HG02610 (cell line): Measurements from ENCODE around the gene PCDHA9.
"Not testable (repeated sequence)": the region's sequence is repeated elsewhere in the genome, so short reads cannot be mapped to it uniquely, and the experiment has no call there.

Experiments used
- ATAC-seq: cut with Tn5 transposase; IDR thresholded peaks from one replicate; pipeline ENCODE4 v1.9.1; 2021; ENCODE audit warnings: mild to moderate bottlenecking, moderate library complexity; ENCODE audit not compliant: unreplicated experiment

Gene PCDHA9

GRCh38 chr5:140848139-140849102, at the start of gene PCDHA9:
TSS of gene PCDHA9 (plus strand) at chr5:140848382. CDS start at chr5:140848496, 114 bp downstream.
- ATAC-seq, result not testable (repeated sequence)

DNA sequence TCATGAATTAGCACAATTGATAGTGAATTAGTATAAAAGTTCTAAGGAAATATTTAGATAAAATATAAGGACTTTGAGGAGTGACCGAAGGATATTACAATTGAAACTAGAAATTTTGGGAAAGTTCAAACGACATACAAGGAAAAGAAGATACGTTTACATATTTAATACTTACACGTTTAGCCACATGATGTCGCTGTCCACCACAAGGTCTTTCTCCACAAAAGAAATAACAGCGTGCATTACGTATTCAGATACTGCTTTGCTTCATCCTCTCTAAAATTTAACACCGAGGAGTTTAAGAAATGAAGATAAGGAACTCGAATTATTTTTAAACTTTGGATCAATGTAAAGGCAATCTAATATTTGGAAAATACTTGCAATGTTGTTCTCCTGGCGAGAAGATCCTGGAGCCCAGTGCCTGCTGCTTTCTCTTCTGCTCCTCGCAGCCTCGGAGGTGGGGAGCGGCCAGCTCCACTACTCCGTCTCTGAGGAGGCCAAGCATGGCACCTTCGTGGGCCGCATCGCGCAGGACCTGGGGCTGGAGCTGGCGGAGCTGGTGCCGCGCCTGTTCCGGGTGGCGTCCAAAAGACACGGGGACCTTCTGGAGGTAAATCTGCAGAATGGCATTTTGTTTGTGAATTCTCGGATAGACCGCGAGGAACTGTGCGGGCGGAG, 47.2 kb upstream of the PCDHA9 start, which contains the start of gene PCDHA3:
TSS of gene PCDHA3 (plus strand) at position 242 of the 678 bp plus-strand sequence.
- no peak for ATAC-seq

GRCh38 chr5:140801494-140801841, 46.7 kb upstream of the PCDHA9 start:
- ATAC-seq, result no peak

DNA sequence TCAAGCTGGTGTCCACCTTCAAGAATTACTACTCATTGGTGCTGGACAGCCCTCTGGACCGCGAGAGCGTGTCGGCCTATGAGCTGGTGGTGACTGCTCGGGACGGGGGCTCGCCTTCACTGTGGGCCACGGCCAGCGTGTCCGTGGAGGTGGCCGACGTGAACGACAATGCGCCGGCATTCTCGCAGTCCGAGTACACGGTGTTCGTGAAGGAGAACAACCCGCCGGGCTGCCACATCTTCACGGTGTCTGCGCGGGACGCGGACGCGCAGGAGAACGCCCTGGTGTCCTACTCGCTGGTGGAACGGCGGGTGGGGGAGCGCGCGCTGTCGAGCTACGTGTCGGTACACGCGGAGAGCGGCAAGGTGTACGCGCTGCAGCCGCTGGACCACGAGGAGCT, 45.8 kb upstream of the PCDHA9 start:
- ATAC-seq, result not testable (repeated sequence)

DNA sequence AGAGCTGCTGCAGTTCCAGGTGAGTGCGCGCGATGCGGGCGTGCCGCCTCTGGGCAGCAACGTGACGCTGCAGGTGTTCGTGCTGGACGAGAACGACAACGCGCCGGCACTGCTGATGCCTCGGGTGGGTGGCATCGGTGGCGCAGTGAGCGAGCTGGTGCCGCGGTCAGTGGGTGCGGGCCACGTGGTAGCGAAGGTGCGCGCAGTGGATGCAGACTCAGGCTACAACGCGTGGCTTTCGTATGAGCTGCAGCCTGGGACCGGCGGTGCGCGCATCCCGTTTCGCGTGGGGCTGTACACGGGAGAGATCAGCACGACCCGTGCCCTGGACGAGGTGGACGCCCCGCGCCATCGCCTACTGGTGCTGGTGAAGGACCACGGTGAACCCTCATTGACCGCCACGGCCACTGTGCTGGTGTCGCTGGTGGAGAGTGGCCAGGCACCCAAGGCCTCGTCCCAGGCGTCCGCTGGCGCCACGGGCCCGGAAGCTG, 45.4 kb upstream of the PCDHA9 start:
- no peak for ATAC-seq

DNA sequence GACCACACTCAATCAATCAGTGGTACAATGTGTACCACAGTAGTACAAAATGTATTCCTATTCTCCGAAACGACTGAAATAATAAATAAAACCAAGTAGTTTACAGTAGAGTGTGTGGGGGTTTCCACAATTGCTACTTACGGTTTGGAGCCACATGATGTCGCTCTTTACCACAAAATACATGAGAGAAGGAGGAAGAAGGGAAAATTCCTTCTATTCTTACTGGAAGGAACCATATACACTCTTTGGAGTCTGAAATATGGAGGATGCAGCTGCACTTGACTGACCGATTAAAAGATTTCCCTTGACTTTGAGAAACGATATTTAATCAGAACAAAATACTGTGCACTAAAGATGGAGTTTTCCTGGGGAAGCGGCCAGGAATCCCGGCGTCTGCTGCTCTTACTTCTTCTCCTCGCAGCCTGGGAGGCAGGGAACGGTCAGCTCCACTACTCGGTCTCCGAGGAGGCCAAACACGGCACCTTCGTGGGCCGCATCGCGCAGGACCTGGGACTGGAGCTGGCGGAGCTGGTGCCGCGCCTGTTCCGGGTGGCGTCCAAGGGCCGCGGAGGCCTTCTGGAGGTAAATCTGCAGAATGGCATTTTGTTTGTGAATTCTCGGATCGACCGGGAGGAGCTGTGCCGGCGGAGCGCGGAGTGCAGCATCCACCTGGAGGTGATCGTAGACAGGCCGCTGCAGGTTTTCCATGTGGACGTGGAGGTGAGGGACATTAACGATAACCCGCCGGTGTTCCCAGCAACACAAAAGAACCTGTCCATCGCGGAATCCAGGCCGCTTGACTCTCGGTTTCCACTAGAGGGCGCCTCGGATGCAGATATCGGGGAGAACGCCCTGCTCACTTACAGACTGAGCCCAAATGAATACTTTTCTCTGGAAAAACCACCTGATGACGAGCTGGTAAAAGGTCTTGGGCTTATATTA, 41.1 kb upstream of the PCDHA9 start, which contains the start of gene PCDHA4:
TSS of gene PCDHA4 (plus strand) at position 235 of the 942 bp plus-strand sequence.
- no peak for ATAC-seq

- ATAC-seq, result not testable (repeated sequence)
These were observed 39.8 kb upstream of the PCDHA9 start for GRCh38 chr5:140808241-140808888.

GRCh38 chr5:140808889-140809291, 39.3 kb upstream of the PCDHA9 start:
- no peak for ATAC-seq

DNA sequence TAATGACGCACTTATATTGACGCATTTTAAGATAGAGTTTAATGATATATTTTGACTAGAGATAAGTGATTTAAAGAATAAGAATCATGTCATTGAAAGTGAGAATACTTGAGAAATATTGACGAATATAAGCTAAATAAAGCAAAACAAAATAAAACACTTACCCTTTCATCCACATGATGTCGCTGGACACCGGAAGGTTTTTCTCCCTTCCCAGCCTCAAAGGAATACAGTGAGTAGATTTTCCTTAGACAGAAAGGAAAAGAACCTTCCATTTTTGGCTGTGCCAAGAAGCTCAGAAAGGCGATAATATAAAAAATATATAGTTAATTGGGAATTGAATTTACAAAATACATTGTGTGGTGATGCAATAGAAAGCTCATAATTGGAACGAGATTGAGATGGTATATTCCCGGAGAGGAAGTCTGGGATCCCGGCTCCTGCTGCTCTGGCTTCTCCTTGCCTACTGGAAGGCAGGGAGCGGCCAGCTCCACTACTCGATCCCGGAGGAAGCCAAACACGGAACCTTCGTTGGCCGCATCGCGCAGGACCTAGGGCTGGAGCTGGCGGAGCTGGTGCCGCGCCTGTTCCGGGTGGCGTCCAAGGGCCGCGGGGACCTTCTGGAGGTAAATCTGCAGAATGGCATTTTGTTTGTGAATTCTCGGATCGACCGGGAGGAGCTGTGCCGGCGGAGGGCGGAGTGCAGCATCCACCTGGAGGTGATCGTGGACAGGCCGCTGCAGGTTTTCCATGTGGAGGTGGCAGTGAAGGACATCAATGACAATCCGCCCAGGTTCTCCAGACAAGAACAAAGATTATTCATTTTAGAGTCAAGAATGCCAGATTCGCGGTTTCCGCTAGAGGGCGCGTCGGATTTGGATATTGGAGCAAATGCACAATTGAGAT, 26.6 kb upstream of the PCDHA9 start, which contains the start of gene PCDHA5:
TSS of gene PCDHA5 (plus strand) at position 239 of the 906 bp plus-strand sequence.
- no peak for ATAC-seq

DNA sequence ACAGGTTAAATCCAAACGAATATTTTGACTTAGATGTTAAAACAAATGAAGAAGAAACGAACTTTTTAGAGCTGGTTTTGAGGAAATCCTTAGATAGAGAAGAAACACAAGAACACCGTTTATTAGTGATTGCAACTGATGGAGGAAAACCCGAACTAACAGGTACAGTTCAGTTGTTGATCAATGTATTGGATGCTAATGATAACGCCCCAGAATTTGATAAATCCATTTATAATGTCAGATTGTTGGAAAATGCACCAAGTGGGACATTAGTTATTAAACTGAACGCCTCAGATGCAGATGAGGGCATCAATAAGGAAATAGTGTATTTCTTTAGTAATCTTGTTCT, 25.9 kb upstream of the PCDHA9 start:
- no peak for ATAC-seq

DNA sequence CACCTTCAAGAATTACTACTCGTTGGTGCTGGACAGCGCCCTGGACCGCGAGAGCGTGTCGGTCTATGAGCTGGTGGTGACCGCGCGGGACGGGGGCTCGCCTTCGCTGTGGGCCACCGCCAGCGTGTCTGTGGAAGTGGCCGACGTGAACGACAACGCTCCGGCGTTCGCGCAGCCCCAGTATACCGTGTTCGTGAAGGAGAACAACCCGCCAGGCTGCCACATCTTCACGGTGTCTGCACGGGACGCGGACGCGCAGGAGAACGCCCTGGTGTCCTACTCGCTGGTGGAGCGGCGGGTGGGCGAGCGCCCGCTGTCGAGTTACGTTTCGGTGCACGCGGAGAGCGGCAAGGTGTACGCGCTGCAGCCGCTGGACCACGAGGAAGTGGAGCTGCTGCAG, 25.2 kb upstream of the PCDHA9 start:
- ATAC-seq, result not testable (repeated sequence)

DNA sequence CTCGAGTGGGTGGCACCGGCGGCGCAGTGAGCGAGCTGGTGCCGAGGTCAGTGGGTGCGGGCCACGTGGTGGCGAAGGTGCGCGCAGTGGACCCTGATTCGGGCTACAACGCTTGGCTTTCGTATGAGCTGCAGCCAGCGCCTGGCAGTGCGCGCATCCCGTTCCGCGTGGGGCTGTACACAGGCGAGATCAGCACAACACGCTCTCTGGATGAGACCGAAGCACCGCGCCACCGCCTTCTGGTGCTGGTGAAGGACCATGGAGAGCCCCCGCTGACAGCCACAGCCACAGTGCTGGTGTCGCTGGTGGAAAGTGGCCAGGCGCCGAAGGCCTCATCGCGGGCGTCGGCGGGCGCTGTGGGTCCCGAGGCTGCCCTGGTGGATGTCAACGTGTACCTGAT, 24.7 kb upstream of the PCDHA9 start:
- no peak for ATAC-seq

GRCh38 chr5:140827704-140828361, 20.3 kb upstream of the PCDHA9 start, which contains the start of gene PCDHA6:
TSS of gene PCDHA6 (plus strand) at chr5:140827960. CDS start at chr5:140828092, 132 bp downstream.
- ATAC-seq, result no peak

DNA sequence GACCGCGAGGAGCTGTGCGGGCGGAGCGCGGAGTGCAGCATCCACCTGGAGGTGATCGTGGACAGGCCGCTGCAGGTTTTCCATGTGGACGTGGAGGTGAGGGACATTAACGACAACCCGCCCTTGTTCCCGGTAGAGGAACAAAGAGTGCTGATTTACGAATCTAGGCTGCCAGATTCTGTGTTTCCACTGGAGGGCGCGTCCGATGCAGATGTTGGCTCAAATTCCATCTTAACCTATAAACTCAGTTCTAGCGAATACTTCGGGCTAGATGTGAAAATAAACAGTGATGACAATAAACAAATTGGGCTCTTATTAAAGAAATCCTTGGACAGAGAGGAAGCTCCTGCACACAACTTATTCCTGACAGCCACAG, 19.8 kb upstream of the PCDHA9 start:
- no peak for ATAC-seq

DNA sequence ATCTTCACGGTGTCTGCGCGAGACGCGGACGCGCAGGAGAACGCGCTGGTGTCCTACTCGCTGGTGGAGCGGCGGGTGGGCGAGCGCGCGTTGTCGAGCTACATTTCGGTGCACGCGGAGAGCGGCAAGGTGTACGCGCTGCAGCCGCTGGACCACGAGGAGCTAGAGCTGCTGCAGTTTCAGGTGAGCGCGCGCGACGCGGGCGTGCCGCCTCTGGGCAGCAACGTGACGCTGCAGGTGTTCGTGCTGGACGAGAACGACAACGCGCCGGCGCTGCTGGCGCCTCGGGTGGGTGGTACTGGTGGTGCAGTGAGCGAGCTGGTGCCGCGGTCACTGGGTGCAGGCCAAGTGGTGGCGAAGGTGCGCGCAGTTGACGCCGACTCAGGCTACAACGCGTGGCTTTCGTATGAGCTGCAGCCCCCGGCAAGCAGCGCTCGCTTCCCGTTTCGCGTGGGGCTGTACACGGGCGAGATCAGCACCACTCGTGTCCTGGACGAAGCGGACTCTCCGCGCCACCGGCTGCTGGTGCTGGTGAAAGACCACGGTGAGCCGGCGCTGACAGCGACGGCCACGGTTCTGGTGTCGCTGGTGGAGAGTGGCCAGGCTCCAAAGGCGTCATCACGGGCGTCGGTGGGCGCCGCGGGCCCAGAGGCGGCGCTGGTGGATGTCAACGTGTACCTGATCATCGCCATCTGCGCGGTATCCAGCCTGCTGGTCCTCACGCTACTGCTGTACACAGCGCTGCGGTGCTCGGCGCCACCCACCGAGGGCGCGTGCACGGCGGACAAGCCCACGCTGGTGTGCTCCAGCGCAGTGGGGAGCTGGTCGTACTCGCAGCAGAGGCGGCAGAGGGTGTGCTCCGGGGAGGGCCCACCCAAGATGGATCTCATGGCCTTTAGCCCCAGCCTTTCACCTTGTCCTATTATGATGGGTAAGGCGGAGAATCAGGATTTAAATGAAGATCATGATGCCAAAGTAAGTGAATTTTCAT, 18.4 kb upstream of the PCDHA9 start:
- ATAC-seq, result not testable (repeated sequence)

DNA sequence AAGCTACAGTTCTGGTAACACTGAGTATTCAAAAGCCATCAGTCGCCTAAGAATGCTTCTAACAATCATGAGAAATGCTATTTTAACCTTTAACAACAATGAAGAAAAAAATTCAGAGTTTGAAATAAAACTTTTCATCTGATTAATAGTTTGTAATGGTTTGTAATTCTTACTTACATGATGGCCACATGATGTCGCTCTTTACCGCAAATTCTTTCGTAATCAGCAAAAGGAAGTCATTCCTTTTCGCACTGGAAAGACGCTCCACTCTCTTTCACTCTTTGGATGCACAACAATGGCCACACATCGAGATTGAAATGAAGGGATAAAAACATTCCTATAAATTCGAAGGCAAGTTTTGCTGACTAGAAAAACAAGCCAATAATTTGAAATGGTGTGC, 14.2 kb upstream of the PCDHA9 start, which contains the start of gene PCDHA7:
TSS of gene PCDHA7 (plus strand) at position 277 of the 400 bp plus-strand sequence. CDS start at position 392, 115 bp downstream.
- no peak for ATAC-seq

GRCh38 chr5:140834439-140835008, 13.7 kb upstream of the PCDHA9 start:
- not testable (repeated sequence) for ATAC-seq
